ENCODE measurements around the gene BIN1. TPM values are rescaled to one million over a fixed set of nuclear protein-coding genes. Genes with fewer than 3 reads are reported as not detected.

BIN1 gene
- total RNA-seq, 1 experiment from 2014 or later, result 198 TPM

DNA sequence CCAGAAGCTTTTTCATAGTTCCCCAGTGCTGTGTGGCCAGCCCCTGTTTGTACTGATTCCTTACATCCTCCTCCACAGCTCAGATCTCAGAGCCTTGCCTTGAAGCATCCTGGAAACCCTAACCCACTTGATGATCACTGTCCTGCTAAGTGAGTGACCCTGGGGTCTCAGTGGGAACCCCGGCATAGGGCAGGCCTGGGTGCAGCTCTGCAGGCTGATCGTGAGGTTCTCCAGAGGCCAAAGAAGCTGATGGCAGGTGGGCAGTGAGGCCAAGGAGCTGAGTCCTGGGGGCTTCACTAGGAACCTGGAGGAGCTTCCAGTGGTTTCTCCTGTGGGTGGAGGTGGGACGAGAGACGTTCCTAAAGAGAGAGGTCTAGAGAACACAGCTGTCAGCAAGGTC, 47.4 kb upstream of the BIN1 start:
- Mint-ChIP-seq H3K4me1 (ENCODE audit: low read depth, unreplicated experiment) (peaks cover 16% of the 10 kb centered on the region), H3K4me3 (ENCODE audit: unreplicated experiment) (no peak overlapping the region), H3K27me3 (ENCODE audit: insufficient read depth, unreplicated experiment) (no peaks in the 10 kb centered on the region), H3K9me3 (ENCODE audit: unreplicated experiment) (no peaks in the 10 kb centered on the region), H3K36me3 (ENCODE audit: insufficient read depth, unreplicated experiment) (no peaks in the 10 kb centered on the region), H3K27ac (ENCODE audit: unreplicated experiment) (no peak overlapping the region)
- no peaks in the 10 kb centered on the region for H3K36me3 ChIP-seq (ENCODE audit: control insufficient read depth, insufficient read depth, low read length)
- CTCF ChIA-PET, result interaction anchor here (0.7 to 0.9 kb wide), 2 partner anchors 19 to 244 kb away, joined by 3 to 6 read pairs; no protein-coding TSS in a partner anchor
- no TSS peak for BruUV-seq (replicated peaks)
- H3K4me1 ChIP-seq, result peaks cover 15% of the 10 kb centered on the region
- H3K27me3 ChIP-seq (replicated peaks; ENCODE audit: control insufficient read depth, insufficient read depth, low read length), result no peaks in the 10 kb centered on the region
- H3K9me3 ChIP-seq, result peaks cover 7% of the 10 kb centered on the region
- TF ChIP-seq CTCF (IDR thresholded peaks at IDR 0.05; ENCODE audit: insufficient read depth in 1 of 2, low read depth in 1 of 2, low read length in 1 of 2, severe bottlenecking in 1 of 2, unreplicated experiment in 1 of 2), result no peak
- no peak overlapping the region for H3K4me3 ChIP-seq (ENCODE audit: low read depth, low read length)
- POLR2A ChIA-PET, result no interaction called here
- intact Hi-C loops (cut with micrococcal nuclease; ENCODE audit: unreplicated experiment), result no loop called here
- no peak for DNase-seq

GRCh38 chr2:127153691-127154158, 46.8 kb upstream of the BIN1 start:
- H3K9me3 Mint-ChIP-seq (ENCODE audit: unreplicated experiment), result peaks cover 4% of the 10 kb centered on the region
- no peaks in the 10 kb centered on the region for H3K36me3 Mint-ChIP-seq (ENCODE audit: insufficient read depth, unreplicated experiment)
- POLR2A ChIA-PET, result no interaction called here
- no peak for TF ChIP-seq CTCF (IDR thresholded peaks at IDR 0.05; ENCODE audit: insufficient read depth in 1 of 2, low read depth in 1 of 2, low read length in 1 of 2, severe bottlenecking in 1 of 2, unreplicated experiment in 1 of 2)
- Histone ChIP-seq H3K4me1 (peaks cover 15% of the 10 kb centered on the region), H3K36me3 (ENCODE audit: control insufficient read depth, insufficient read depth, low read length) (no peaks in the 10 kb centered on the region), H3K4me3 (ENCODE audit: low read depth, low read length) (no peak overlapping the region), H3K27me3 (replicated peaks; ENCODE audit: control insufficient read depth, insufficient read depth, low read length) (no peaks in the 10 kb centered on the region), H3K9me3 (peaks cover 7% of the 10 kb centered on the region)
- H3K27me3 Mint-ChIP-seq (ENCODE audit: insufficient read depth, unreplicated experiment), result no peaks in the 10 kb centered on the region
- H3K4me1 Mint-ChIP-seq (ENCODE audit: low read depth, unreplicated experiment), result peaks cover 16% of the 10 kb centered on the region
- H3K4me3 Mint-ChIP-seq (ENCODE audit: unreplicated experiment), result no peak overlapping the region
- DNase-seq, result no peak
- H3K27ac Mint-ChIP-seq (ENCODE audit: unreplicated experiment), result no peak overlapping the region
- no TSS peak for BruUV-seq (replicated peaks)
- intact Hi-C loops (cut with micrococcal nuclease; ENCODE audit: unreplicated experiment), result no loop called here
- CTCF ChIA-PET, result no interaction called here

DNA sequence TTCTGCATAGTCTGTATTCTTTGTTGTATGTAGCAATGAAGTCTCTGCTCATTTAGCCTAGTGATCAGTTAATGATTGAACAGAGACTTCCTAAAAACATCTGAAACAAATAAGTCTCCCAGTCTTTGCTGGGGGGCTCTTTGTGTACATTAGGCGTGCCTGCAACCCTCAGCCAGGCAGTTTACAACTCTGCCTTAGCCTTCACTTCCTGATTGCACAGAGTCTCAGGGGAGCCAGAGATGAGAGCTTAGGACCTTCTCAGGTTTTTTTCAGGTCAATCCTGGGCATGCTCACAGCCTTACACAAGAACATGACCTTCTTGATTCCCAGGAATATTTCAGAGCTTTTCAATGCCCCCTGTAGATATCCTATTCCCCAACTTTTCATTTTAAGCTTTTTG, 44.0 kb upstream of the BIN1 start:
- H3K4me3 Mint-ChIP-seq (ENCODE audit: unreplicated experiment), result no peak overlapping the region
- H3K9me3 Mint-ChIP-seq (ENCODE audit: unreplicated experiment), result peaks cover 10% of the 10 kb centered on the region
- Histone ChIP-seq H3K36me3 (ENCODE audit: control insufficient read depth, insufficient read depth, low read length) (no peaks in the 10 kb centered on the region), H3K9me3 (peaks cover 7% of the 10 kb centered on the region; the same call in 1 of the 2 replicates), H3K27me3 (replicated peaks; ENCODE audit: control insufficient read depth, insufficient read depth, low read length) (no peaks in the 10 kb centered on the region), H3K4me1 (no peaks in the 10 kb centered on the region), H3K4me3 (ENCODE audit: low read depth, low read length) (no peak overlapping the region)
- intact Hi-C loops (cut with micrococcal nuclease; ENCODE audit: unreplicated experiment), result no loop called here
- H3K27ac Mint-ChIP-seq (ENCODE audit: unreplicated experiment), result no peak overlapping the region
- BruUV-seq (replicated peaks), result no TSS peak
- POLR2A ChIA-PET, result no interaction called here
- no peaks in the 10 kb centered on the region for H3K36me3 Mint-ChIP-seq (ENCODE audit: insufficient read depth, unreplicated experiment)
- no peaks in the 10 kb centered on the region for H3K27me3 Mint-ChIP-seq (ENCODE audit: insufficient read depth, unreplicated experiment)
- DNase-seq, result no peak
- TF ChIP-seq CTCF (IDR thresholded peaks at IDR 0.05; ENCODE audit: insufficient read depth in 1 of 2, low read depth in 1 of 2, low read length in 1 of 2, severe bottlenecking in 1 of 2, unreplicated experiment in 1 of 2), result no peak
- peaks cover 4% of the 10 kb centered on the region for H3K4me1 Mint-ChIP-seq (ENCODE audit: low read depth, unreplicated experiment)
- CTCF ChIA-PET, result no interaction called here

Measured in Caco-2 (cell line).